HepG2 (cell line): ENCODE data around the gene CTSZ. TPM values are rescaled to one million over a fixed set of nuclear protein-coding genes. Genes with fewer than 3 reads are reported as not detected.

ENCODE experiments used
- AKNA ChIP-seq: sonication (generic); formaldehyde crosslinking; IDR thresholded peaks from 2 replicates; pipeline ENCODE4 v1.4.0; 2020; ENCODE audit warnings: missing genetic modification reagents, borderline replicate concordance
- KLF16 ChIP-seq, 2 experiments: sonication (generic) in 1 of 2; formaldehyde crosslinking in 1 of 2; IDR thresholded peaks; 2 replicates each; pipeline versions ENCODE4 v1.6.1 to v1.8.0; 2016 to 2023; ENCODE audit warnings: missing genetic modification reagents in 2 of 2, missing compliant biosample characterization in 1 of 2
- RARA ChIP-seq: IDR thresholded peaks from 2 replicates; pipeline ENCODE4 v1.6.1; 2016; ENCODE audit warnings: missing genetic modification reagents, missing compliant biosample characterization
- RBFOX2 ChIP-seq: fragments of 200-400 bp; formaldehyde crosslinking; IDR thresholded peaks from 2 replicates; pipeline ENCODE4 v1.6.1; 2017; ENCODE audit warnings: low read depth, mild to moderate bottlenecking, low read length
- TEAD3 ChIP-seq: optimal IDR thresholded peaks from 2 replicates; pipeline ENCODE3; 2016; ENCODE audit warnings: borderline replicate concordance
- TOPORS ChIP-seq: sonication (generic); formaldehyde crosslinking; IDR thresholded peaks from 2 replicates; pipeline ENCODE4 v1.8.0; 2023; ENCODE audit warnings: mild to moderate bottlenecking, missing genetic modification reagents
- ZNF281 ChIP-seq: sonication (generic); formaldehyde crosslinking; IDR thresholded peaks from 2 replicates; pipeline ENCODE4 v1.4.0; 2020; ENCODE audit warnings: missing genetic modification reagents, borderline replicate concordance
- ZNF501 ChIP-seq: sonication (generic); formaldehyde crosslinking; IDR thresholded peaks from 2 replicates; pipeline ENCODE4 v1.5.1; 2020; ENCODE audit warnings: mild to moderate bottlenecking, moderate library complexity, missing genetic modification reagents
- ZNF556 ChIP-seq: sonication (generic); formaldehyde crosslinking; IDR thresholded peaks from 2 replicates; pipeline ENCODE4 v1.4.0; 2020; ENCODE audit warnings: mild to moderate bottlenecking, missing genetic modification reagents, borderline replicate concordance
- ZNF563 ChIP-seq: sonication (generic); formaldehyde crosslinking; IDR thresholded peaks from 2 replicates; pipeline ENCODE4 v1.8.0; 2022; ENCODE audit warnings: mild to moderate bottlenecking, moderate library complexity, missing genetic modification reagents
- ZNF652 ChIP-seq: IDR thresholded peaks from 2 replicates; pipeline ENCODE4 v1.6.1; 2016; ENCODE audit warnings: low read depth, borderline replicate concordance
- polyA plus RNA-seq, 8 experiments: library from polyadenylated mRNA; depleted of rRNA in 3 of 8; stranded (reverse) in 7 of 8; unstranded in 1 of 8; fragments of >200 nt; fragmentation: Illumina TruSeq in 4 of 8; extraction: Trizol in 4 of 8; gene quantifications; 2 replicates each; pipeline versions ENCODE4 v1.2.1 to v1.2.3, GENCODE V29; 2011 to 2016; ENCODE audit warnings: low read depth in 4 of 8, missing spikeins in 1 of 8, mixed read lengths in 1 of 8; ENCODE audit not compliant: insufficient read depth in 1 of 8
- total RNA-seq, 5 experiments: library from RNA; depleted of rRNA; stranded (reverse); fragments of >200 nt; fragmentation: Illumina TruSeq; extraction: Trizol; gene quantifications; 2 replicates each; pipeline ENCODE4 v1.2.3, GENCODE V29; 2016; ENCODE audit warnings: low read depth in 1 of 5
- TF ChIP-seq, protein P1 (sequence below): sonication (generic); formaldehyde crosslinking; IDR thresholded peaks from 2 replicates; pipeline ENCODE4 v1.4.0; 2020; ENCODE audit warnings: missing genetic modification reagents
- TF ChIP-seq, protein P2 (sequence below): IDR thresholded peaks from 2 replicates; pipeline ENCODE4 v1.6.1; 2012; ENCODE audit warnings: low read depth, low read length, improper control_type of control experiment
- TF ChIP-seq, protein P3 (sequence below): sonication (generic); formaldehyde crosslinking; IDR thresholded peaks from 2 replicates; pipeline ENCODE4 v1.5.0; 2020; ENCODE audit warnings: missing genetic modification reagents

The CTSZ gene
- total and polyA plus RNA-seq, 2 of the 13 experiments (the other 11 are each of a cell fraction or from before 2014, with no cell fraction given): 0.33 TPM; not detected in 1

DNA sequence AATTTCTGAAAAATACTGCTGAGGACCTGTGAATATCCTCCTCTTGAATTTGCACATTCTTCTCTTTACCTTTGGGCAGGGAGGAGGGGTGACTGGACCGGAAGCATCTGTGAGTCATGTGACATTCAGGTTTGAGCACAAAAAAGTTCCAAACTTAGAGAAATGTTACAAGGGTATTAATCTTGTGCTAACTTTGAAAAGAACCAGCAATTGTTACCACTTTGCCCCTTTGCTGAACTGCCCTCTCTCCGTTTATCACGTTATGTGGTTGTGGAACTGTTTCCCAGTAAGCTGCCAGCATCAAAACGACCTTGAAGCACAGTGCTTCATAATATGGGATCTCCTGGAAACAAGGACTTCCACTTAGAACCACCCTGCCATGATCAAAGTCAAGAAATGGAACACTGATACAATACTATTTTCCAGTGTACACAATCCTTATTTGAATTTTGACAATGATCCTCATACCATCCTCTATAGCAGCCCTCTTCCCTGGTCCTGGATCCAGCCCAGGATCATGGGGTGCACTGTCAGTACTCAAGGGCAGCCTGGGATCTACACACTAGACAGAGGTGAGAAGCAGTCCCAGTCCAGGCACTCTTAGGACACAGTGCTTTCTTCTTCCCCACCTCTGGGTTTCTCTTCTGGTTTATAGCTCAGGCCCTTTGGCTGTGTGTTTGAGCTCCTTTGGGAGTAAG, 9.9 kb upstream of the CTSZ start (continued):
- TF ChIP-seq AKNA (CRISPR knock-in tag): no peak
- peak; percentile 59 for TF ChIP-seq RBFOX2
- TF ChIP-seq ZNF652: no peak
- peak; percentile 29; the same call in 1 of the 2 replicates for TF ChIP-seq ZNF281 (CRISPR knock-in tag)
- no peak for TF ChIP-seq TOPORS
- TF ChIP-seq ZNF556 (CRISPR knock-in tag): no peak
- TF ChIP-seq ZNF501: peak; percentile 50; the same call in 1 of the 2 replicates
- TF ChIP-seq, protein P1, sequence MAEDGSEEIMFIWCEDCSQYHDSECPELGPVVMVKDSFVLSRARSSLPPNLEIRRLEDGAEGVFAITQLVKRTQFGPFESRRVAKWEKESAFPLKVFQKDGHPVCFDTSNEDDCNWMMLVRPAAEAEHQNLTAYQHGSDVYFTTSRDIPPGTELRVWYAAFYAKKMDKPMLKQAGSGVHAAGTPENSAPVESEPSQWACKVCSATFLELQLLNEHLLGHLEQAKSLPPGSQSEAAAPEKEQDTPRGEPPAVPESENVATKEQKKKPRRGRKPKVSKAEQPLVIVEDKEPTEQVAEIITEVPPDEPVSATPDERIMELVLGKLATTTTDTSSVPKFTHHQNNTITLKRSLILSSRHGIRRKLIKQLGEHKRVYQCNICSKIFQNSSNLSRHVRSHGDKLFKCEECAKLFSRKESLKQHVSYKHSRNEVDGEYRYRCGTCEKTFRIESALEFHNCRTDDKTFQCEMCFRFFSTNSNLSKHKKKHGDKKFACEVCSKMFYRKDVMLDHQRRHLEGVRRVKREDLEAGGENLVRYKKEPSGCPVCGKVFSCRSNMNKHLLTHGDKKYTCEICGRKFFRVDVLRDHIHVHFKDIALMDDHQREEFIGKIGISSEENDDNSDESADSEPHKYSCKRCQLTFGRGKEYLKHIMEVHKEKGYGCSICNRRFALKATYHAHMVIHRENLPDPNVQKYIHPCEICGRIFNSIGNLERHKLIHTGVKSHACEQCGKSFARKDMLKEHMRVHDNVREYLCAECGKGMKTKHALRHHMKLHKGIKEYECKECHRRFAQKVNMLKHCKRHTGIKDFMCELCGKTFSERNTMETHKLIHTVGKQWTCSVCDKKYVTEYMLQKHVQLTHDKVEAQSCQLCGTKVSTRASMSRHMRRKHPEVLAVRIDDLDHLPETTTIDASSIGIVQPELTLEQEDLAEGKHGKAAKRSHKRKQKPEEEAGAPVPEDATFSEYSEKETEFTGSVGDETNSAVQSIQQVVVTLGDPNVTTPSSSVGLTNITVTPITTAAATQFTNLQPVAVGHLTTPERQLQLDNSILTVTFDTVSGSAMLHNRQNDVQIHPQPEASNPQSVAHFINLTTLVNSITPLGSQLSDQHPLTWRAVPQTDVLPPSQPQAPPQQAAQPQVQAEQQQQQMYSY (CRISPR knock-in tag): peak; percentile 64; the same call in 1 of the 2 replicates
- no peak; a peak in 1 of 4 replicates for TF ChIP-seq KLF16 (CRISPR knock-in tag; IDR thresholded peaks at IDR 0.05)
- TF ChIP-seq, protein P2, sequence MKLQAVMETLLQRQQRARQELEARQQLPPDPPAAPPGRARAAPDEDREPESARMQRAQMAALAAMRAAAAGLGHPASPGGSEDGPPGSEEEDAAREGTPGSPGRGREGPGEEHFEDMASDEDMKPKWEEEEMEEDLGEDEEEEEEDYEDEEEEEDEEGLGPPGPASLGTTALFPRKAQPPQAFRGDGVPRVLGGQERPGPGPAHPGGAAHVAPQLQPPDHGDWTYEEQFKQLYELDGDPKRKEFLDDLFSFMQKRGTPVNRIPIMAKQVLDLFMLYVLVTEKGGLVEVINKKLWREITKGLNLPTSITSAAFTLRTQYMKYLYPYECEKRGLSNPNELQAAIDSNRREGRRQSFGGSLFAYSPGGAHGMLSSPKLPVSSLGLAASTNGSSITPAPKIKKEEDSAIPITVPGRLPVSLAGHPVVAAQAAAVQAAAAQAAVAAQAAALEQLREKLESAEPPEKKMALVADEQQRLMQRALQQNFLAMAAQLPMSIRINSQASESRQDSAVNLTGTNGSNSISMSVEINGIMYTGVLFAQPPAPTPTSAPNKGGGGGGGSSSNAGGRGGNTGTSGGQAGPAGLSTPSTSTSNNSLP: no peak
- no peak for TF ChIP-seq TEAD3
- peak; percentile 40 for TF ChIP-seq RARA
- no peak for TF ChIP-seq ZNF563 (CRISPR knock-in tag)
- TF ChIP-seq, protein P3, sequence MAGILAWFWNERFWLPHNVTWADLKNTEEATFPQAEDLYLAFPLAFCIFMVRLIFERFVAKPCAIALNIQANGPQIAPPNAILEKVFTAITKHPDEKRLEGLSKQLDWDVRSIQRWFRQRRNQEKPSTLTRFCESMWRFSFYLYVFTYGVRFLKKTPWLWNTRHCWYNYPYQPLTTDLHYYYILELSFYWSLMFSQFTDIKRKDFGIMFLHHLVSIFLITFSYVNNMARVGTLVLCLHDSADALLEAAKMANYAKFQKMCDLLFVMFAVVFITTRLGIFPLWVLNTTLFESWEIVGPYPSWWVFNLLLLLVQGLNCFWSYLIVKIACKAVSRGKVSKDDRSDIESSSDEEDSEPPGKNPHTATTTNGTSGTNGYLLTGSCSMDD (CRISPR knock-in tag): no peak
